ENCODE data around the gene HCN4. TPM values are rescaled to one million over a fixed set of nuclear protein-coding genes. Genes with fewer than 3 reads are reported as not detected.

The HCN4 gene
- total RNA-seq, 2 experiments from 2014 or later = not detected

- CTCF ChIA-PET = no interaction called here
- POLR2A ChIA-PET = no interaction called here
- Mint-ChIP-seq H3K4me1 (no peaks in the 10 kb centered on the region), H3K36me3 (ENCODE audit: low read depth) (no peaks in the 10 kb centered on the region), H3K27me3 (peaks cover 11% of the 10 kb centered on the region), H3K9me3 (ENCODE audit: low read depth) (no peaks in the 10 kb centered on the region), H3K27ac (no peak overlapping the region), H3K4me3 (no peak overlapping the region)
- ATAC-seq (no peak), DNase-seq (peak; percentile 0)
- intact Hi-C loops (cut with DNase I, micrococcal nuclease) = loop anchor here in 1 of 2 experiments (10.0 kb wide), 1 partner anchor 63 kb away; no protein-coding TSS in a partner anchor
Observed at GRCh38 chr15:73321496-73322450, 47.0 kb downstream of the HCN4 start.

GRCh38 chr15:73320619-73321180 lies 48.1 kb downstream of the HCN4 start:
- Mint-ChIP-seq H3K4me3 (no peak overlapping the region), H3K9me3 (ENCODE audit: low read depth) (no peaks in the 10 kb centered on the region), H3K4me1 (no peaks in the 10 kb centered on the region), H3K27ac (no peak overlapping the region), H3K36me3 (ENCODE audit: low read depth) (no peaks in the 10 kb centered on the region), H3K27me3 (peaks cover 9% of the 10 kb centered on the region)
- ChIA-PET CTCF (no interaction called here), POLR2A (no interaction called here)
- DNase-seq (peak; percentile 2), ATAC-seq (no peak)
- intact Hi-C loops (cut with DNase I, micrococcal nuclease) = loop anchor here in 1 of 2 experiments (10.0 kb wide), 1 partner anchor 64 kb away; no protein-coding TSS in a partner anchor

- ATAC-seq (no peak), DNase-seq (peak; percentile 0)
- intact Hi-C loops (cut with DNase I, micrococcal nuclease) = loop anchor here in 1 of 2 experiments (10.0 kb wide), 1 partner anchor 65 kb away; no protein-coding TSS in a partner anchor
- peaks cover 10% of the 10 kb centered on the region for H3K27me3 Mint-ChIP-seq
- H3K36me3 Mint-ChIP-seq (ENCODE audit: low read depth) = no peaks in the 10 kb centered on the region
- no peaks in the 10 kb centered on the region for H3K4me1 Mint-ChIP-seq
- POLR2A ChIA-PET = no interaction called here
- no peak overlapping the region for H3K4me3 Mint-ChIP-seq
- H3K27ac Mint-ChIP-seq = no peak overlapping the region
- H3K9me3 Mint-ChIP-seq (ENCODE audit: low read depth) = no peaks in the 10 kb centered on the region
- CTCF ChIA-PET = interaction anchor here (0.7 kb wide), 1 partner anchor 44 kb away, joined by 3 read pairs; no protein-coding TSS in a partner anchor
Observed at GRCh38 chr15:73319460-73320245, 49.1 kb downstream of the HCN4 start.

- intact Hi-C loops (cut with DNase I, micrococcal nuclease) = no loop called here
- no peak for ATAC-seq
- no peaks in the 10 kb centered on the region for H3K4me1 Mint-ChIP-seq
Observed at GRCh38 chr15:73318463-73319351, 50.1 kb downstream of the HCN4 start.

GRCh38 chr15:73317651-73318462 lies 50.9 kb downstream of the HCN4 start:
- ATAC-seq (no peak), DNase-seq (no peak)
- H3K9me3 Mint-ChIP-seq (ENCODE audit: low read depth) = no peaks in the 10 kb centered on the region
- intact Hi-C loops (cut with DNase I, micrococcal nuclease) = no loop called here
- H3K27ac Mint-ChIP-seq = no peak overlapping the region
- no peaks in the 10 kb centered on the region for H3K4me1 Mint-ChIP-seq
- CTCF ChIA-PET = no interaction called here
- no peak overlapping the region for H3K4me3 Mint-ChIP-seq
- peaks cover 13% of the 10 kb centered on the region for H3K27me3 Mint-ChIP-seq
- H3K36me3 Mint-ChIP-seq (ENCODE audit: low read depth) = no peaks in the 10 kb centered on the region
- POLR2A ChIA-PET = no interaction called here

More at GRCh38 chr15:73318463-73319351, 50.1 kb downstream of the HCN4 start:
- Mint-ChIP-seq H3K9me3 (ENCODE audit: low read depth) (no peaks in the 10 kb centered on the region), H3K27ac (no peak overlapping the region), H3K36me3 (ENCODE audit: low read depth) (no peaks in the 10 kb centered on the region), H3K4me3 (no peak overlapping the region), H3K27me3 (peaks cover 13% of the 10 kb centered on the region)
- CTCF ChIA-PET = no interaction called here
- POLR2A ChIA-PET = no interaction called here
- peak; percentile 18 for DNase-seq

GRCh38 chr15:73313861-73314260 lies 54.9 kb downstream of the HCN4 start:
- ATAC-seq (no peak), DNase-seq (no peak)
- peaks cover 9% of the 10 kb centered on the region for H3K27me3 Mint-ChIP-seq
- intact Hi-C loops (cut with DNase I, micrococcal nuclease) = no loop called here
- no peak overlapping the region for H3K27ac Mint-ChIP-seq
- CTCF ChIA-PET = interaction anchor here (0.6 kb wide), 2 partner anchors 309 to 465 kb away, joined by 3 to 4 read pairs; no protein-coding TSS in a partner anchor
- no peaks in the 10 kb centered on the region for H3K4me1 Mint-ChIP-seq
- H3K9me3 Mint-ChIP-seq (ENCODE audit: low read depth) = no peaks in the 10 kb centered on the region
- POLR2A ChIA-PET = no interaction called here
- no peaks in the 10 kb centered on the region for H3K36me3 Mint-ChIP-seq (ENCODE audit: low read depth)
- no peak overlapping the region for H3K4me3 Mint-ChIP-seq

- H3K9me3 Mint-ChIP-seq (ENCODE audit: low read depth) = no peaks in the 10 kb centered on the region
- no peak overlapping the region for H3K27ac Mint-ChIP-seq
- DNase-seq (no peak), ATAC-seq (no peak)
- intact Hi-C loops (cut with DNase I, micrococcal nuclease) = loop anchor here (10.0 kb wide), 3 partner anchors 246 to 386 kb away; partner anchors contain the start of gene NPTN (in 1 of the 2)
- ChIA-PET POLR2A (no interaction called here), CTCF (no interaction called here)
- no peaks in the 10 kb centered on the region for H3K36me3 Mint-ChIP-seq (ENCODE audit: low read depth)
- H3K27me3 Mint-ChIP-seq = no peaks in the 10 kb centered on the region
- H3K4me3 Mint-ChIP-seq = no peak overlapping the region
- H3K4me1 Mint-ChIP-seq = no peaks in the 10 kb centered on the region
Observed at GRCh38 chr15:73308305-73308704, 60.5 kb downstream of the HCN4 start.

- intact Hi-C loops (cut with DNase I, micrococcal nuclease) = loop anchor here (1.0 to 10.0 kb wide), 5 partner anchors 249 to 395 kb away; partner anchors contain the start of gene NPTN (in 1 of the 2)
- ChIA-PET CTCF (interaction anchor here (1.7 kb wide), 1 partner anchor 32 kb away, joined by 3 read pairs; no protein-coding TSS in a partner anchor), POLR2A (no interaction called here)
- Mint-ChIP-seq H3K36me3 (ENCODE audit: low read depth) (no peaks in the 10 kb centered on the region), H3K4me3 (no peak overlapping the region), H3K27me3 (no peaks in the 10 kb centered on the region), H3K27ac (no peak overlapping the region), H3K9me3 (ENCODE audit: low read depth) (no peaks in the 10 kb centered on the region), H3K4me1 (no peaks in the 10 kb centered on the region)
- ATAC-seq (peak; percentile 60), DNase-seq (peak; percentile 54)
Observed at GRCh38 chr15:73305331-73306211, 63.2 kb downstream of the HCN4 start.

GRCh38 chr15:73303636-73304035 lies 65.1 kb downstream of the HCN4 start:
- Mint-ChIP-seq H3K36me3 (ENCODE audit: low read depth) (no peaks in the 10 kb centered on the region), H3K27me3 (no peaks in the 10 kb centered on the region), H3K27ac (no peak overlapping the region), H3K4me1 (no peaks in the 10 kb centered on the region), H3K4me3 (no peak overlapping the region), H3K9me3 (ENCODE audit: low read depth) (no peaks in the 10 kb centered on the region)
- DNase-seq (no peak), ATAC-seq (no peak)
- ChIA-PET POLR2A (no interaction called here), CTCF (interaction anchor here (0.6 kb wide), 1 partner anchor 672 kb away, joined by 3 read pairs; no protein-coding TSS in a partner anchor)
- intact Hi-C loops (cut with DNase I, micrococcal nuclease) = loop anchor here (10.0 kb wide), 3 partner anchors 251 to 391 kb away; partner anchors contain the start of gene NPTN (in 1 of the 2)

Measured in activated CD4-positive, alpha-beta T cell treated with anti-CD3 and anti-CD28 coated beads for 36 hours (primary cell).